ENCODE results near the gene EGR1. TPM values are rescaled to one million over a fixed set of nuclear protein-coding genes. Genes with fewer than 3 reads are reported as not detected.

Gene EGR1
- total RNA-seq, 4 donors from 2014 or later: 12.0 to 37.3 (median 15.6) TPM

GRCh38 chr5:138476918-138477317 lies 11.6 kb downstream of the EGR1 start:
- H3K27me3 ChIP-seq: no peaks in the 10 kb centered on the region
- H3K27ac ChIP-seq: no peak overlapping the region
- no peak overlapping the region for H3K4me3 ChIP-seq
- no peak for TF ChIP-seq EP300 (IDR thresholded peaks at IDR 0.05)
- no peak for TF ChIP-seq CTCF (IDR thresholded peaks at IDR 0.05)
- TF ChIP-seq POLR2A (IDR thresholded peaks at IDR 0.05): no peak
- no peak for TF ChIP-seq POLR2AphosphoS5 (IDR thresholded peaks at IDR 0.05)
- no peak for ATAC-seq
- H3K9me3 ChIP-seq: no peaks in the 10 kb centered on the region
- WGBS, 2 donors (ENCODE audit: low coverage in 1 of 2): 73 to 88% methylated on average over 7 of the region's 7 CpGs
- no peaks in the 10 kb centered on the region for H3K36me3 ChIP-seq
- no peaks in the 10 kb centered on the region for H3K4me1 ChIP-seq

GRCh38 chr5:138482638-138483037 lies 17.4 kb downstream of the EGR1 start:
- TF ChIP-seq POLR2AphosphoS5 (IDR thresholded peaks at IDR 0.05) (no peak), POLR2A (IDR thresholded peaks at IDR 0.05) (no peak), EP300 (IDR thresholded peaks at IDR 0.05) (no peak), CTCF (IDR thresholded peaks at IDR 0.05) (no peak)
- ATAC-seq: no peak
- no peaks in the 10 kb centered on the region for H3K9me3 ChIP-seq
- H3K27ac ChIP-seq: no peak overlapping the region
- H3K27me3 ChIP-seq: no peaks in the 10 kb centered on the region
- H3K4me1 ChIP-seq: no peaks in the 10 kb centered on the region
- H3K36me3 ChIP-seq: no peaks in the 10 kb centered on the region
- no peak overlapping the region for H3K4me3 ChIP-seq
- 33 to 54% methylated on average over 4 of the region's 4 CpGs for WGBS, 2 donors (ENCODE audit: low coverage in 1 of 2)

DNA sequence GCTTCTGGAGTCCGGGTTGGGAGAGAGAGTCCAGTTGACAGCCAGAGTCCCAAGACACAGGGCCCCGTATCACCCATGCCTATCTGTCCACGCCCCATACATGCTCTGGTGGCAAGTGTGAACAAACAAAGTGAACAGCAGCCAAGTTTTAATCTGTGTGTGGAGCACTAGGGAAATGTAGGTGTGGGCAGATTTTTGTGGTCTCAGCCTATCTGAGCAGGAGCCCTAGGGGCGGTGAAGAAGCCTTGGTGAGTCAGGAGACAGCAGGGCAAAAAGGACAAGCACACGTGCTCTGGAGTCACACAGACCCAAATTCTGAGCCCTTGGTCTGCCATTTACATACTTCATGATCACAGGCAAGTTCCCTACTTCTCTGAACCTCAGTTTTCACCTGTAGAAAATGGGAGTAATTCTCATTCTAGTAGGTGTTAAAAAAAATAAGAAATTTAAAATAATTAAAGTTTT lies 23.2 kb downstream of the EGR1 start:
- Histone ChIP-seq H3K9me3 (no peaks in the 10 kb centered on the region), H3K36me3 (no peaks in the 10 kb centered on the region), H3K27ac (no peak overlapping the region), H3K27me3 (peaks cover 24% of the 10 kb centered on the region), H3K4me1 (peaks cover 0 to 25% (median 19%) of the 10 kb centered on the region in 3 donors), H3K4me3 (no peak overlapping the region)
- WGBS, 2 donors (ENCODE audit: low coverage in 1 of 2): 84 to 100% methylated on average over 1 to 4 of the region's 5 CpGs
- no peak for ATAC-seq
- TF ChIP-seq CTCF (IDR thresholded peaks at IDR 0.05): no peak
- TF ChIP-seq POLR2A (IDR thresholded peaks at IDR 0.05): no peak
- no peak for TF ChIP-seq POLR2AphosphoS5 (IDR thresholded peaks at IDR 0.05)
- no peak for TF ChIP-seq EP300 (IDR thresholded peaks at IDR 0.05)

- Histone ChIP-seq H3K4me3 (no peak overlapping the region), H3K27me3 (peaks cover 24% of the 10 kb centered on the region)
- no peak for ATAC-seq
These were observed 24.4 kb downstream of the EGR1 start for GRCh38 chr5:138489683-138490061.

GRCh38 chr5:138490648-138491283 lies 25.5 kb downstream of the EGR1 start:
- no peaks in the 10 kb centered on the region for H3K36me3 ChIP-seq
- 89 to 90% methylated on average over 2 to 7 of the region's 12 CpGs for WGBS, 2 donors (ENCODE audit: low coverage in 1 of 2)
- no peak overlapping the region for H3K4me3 ChIP-seq
- H3K9me3 ChIP-seq: no peaks in the 10 kb centered on the region
- H3K27ac ChIP-seq: no peak overlapping the region
- peaks cover 0 to 29% (median 19%) of the 10 kb centered on the region in 3 donors for H3K4me1 ChIP-seq
- peaks cover 24% of the 10 kb centered on the region for H3K27me3 ChIP-seq
- ATAC-seq: no peak
- TF ChIP-seq CTCF (IDR thresholded peaks at IDR 0.05): no peak
- no peak for TF ChIP-seq POLR2AphosphoS5 (IDR thresholded peaks at IDR 0.05)
- TF ChIP-seq POLR2A (IDR thresholded peaks at IDR 0.05): no peak
- no peak for TF ChIP-seq EP300 (IDR thresholded peaks at IDR 0.05)

More at GRCh38 chr5:138489683-138490061, 24.4 kb downstream of the EGR1 start:
- Histone ChIP-seq H3K4me1 (peaks cover 0 to 29% (median 19%) of the 10 kb centered on the region in 3 donors), H3K36me3 (no peaks in the 10 kb centered on the region), H3K9me3 (no peaks in the 10 kb centered on the region), H3K27ac (no peak overlapping the region)
- 95 to 100% methylated on average over 1 to 4 of the region's 5 CpGs for WGBS, 2 donors (ENCODE audit: low coverage in 1 of 2)
- TF ChIP-seq POLR2AphosphoS5 (IDR thresholded peaks at IDR 0.05) (peak; percentile 9), POLR2A (IDR thresholded peaks at IDR 0.05) (no peak)
